ENCODE results near the gene SPIN1. TPM values are rescaled to one million over a fixed set of nuclear protein-coding genes. Genes with fewer than 3 reads are reported as not detected.

The SPIN1 gene
- total RNA-seq, 2 experiments from 2014 or later: 20.0 to 39.0 TPM

- POLR2A ChIA-PET: interaction anchor here (1.1 kb wide), 1 partner anchor 10 kb away, joined by 3 read pairs; no protein-coding TSS in a partner anchor
- Histone ChIP-seq H3K4me1 (ENCODE audit: insufficient read depth, low read length, poor library complexity, severe bottlenecking) (no peaks in the 10 kb centered on the region), H3K9me3 (ENCODE audit: low read length) (no peaks in the 10 kb centered on the region), H2AFZ (ENCODE audit: low read length) (no peak overlapping the region), H3K9me2 (ENCODE audit: insufficient read depth, low read length) (no peaks in the 10 kb centered on the region), H3K27ac (ENCODE audit: low read depth, low read length, poor library complexity, severe bottlenecking) (no peak overlapping the region), H4K20me1 (ENCODE audit: insufficient read depth, low read length) (no peaks in the 10 kb centered on the region), H3K4me3 (ENCODE audit: low read depth, low read length, poor library complexity, severe bottlenecking) (no peak overlapping the region), H3K79me2 (ENCODE audit: insufficient read depth, low read depth, low read length) (no peaks in the 10 kb centered on the region), H3K36me3 (ENCODE audit: insufficient read depth, low read length) (no peaks in the 10 kb centered on the region), H3K4me2 (ENCODE audit: low read length) (no peak overlapping the region)
- intact Hi-C loops (cut with micrococcal nuclease; ENCODE audit: unreplicated experiment): no loop called here
- no TSS peak for BruUV-seq (replicated peaks)
- CTCF ChIA-PET (ENCODE audit: unreplicated experiment): no interaction called here
- no peak for DNase-seq (ENCODE audit: low spot score)
- TF ChIP-seq CTCF (conservative IDR thresholded peaks at IDR 0.05; ENCODE audit: low read length) (no peak), EZH2phosphoT487 (IDR thresholded peaks at IDR 0.05; ENCODE audit: borderline replicate concordance, low read depth, low read length) (no peak)
Measured at GRCh38 chr9:88364706-88365105, 23.5 kb upstream of the SPIN1 start.

GRCh38 chr9:88370346-88370745 is 17.9 kb upstream of the SPIN1 start:
- CTCF ChIA-PET (ENCODE audit: unreplicated experiment): no interaction called here

More at GRCh38 chr9:88370346-88370745, 17.9 kb upstream of the SPIN1 start:
- H3K9me3 ChIP-seq (ENCODE audit: low read length): no peaks in the 10 kb centered on the region
- no peak overlapping the region for H3K27ac ChIP-seq (ENCODE audit: low read depth, low read length, poor library complexity, severe bottlenecking)
- H3K4me3 ChIP-seq (ENCODE audit: low read depth, low read length, poor library complexity, severe bottlenecking): no peak overlapping the region
- POLR2A ChIA-PET: interaction anchor here (0.5 kb wide), 1 partner anchor 266 kb away, joined by 4 read pairs; no protein-coding TSS in a partner anchor
- H4K20me1 ChIP-seq (ENCODE audit: insufficient read depth, low read length): no peaks in the 10 kb centered on the region
- H3K4me2 ChIP-seq (ENCODE audit: low read length): no peak overlapping the region
- no peaks in the 10 kb centered on the region for H3K9me2 ChIP-seq (ENCODE audit: insufficient read depth, low read length)
- intact Hi-C loops (cut with micrococcal nuclease; ENCODE audit: unreplicated experiment): no loop called here
- H3K79me2 ChIP-seq (ENCODE audit: insufficient read depth, low read depth, low read length): 0 out of 2 replicates have a peak, but pooled peaks cover 5% of the 10 kb centered on the region
- no peak overlapping the region for H2AFZ ChIP-seq (ENCODE audit: low read length)
- no peak for TF ChIP-seq CTCF (conservative IDR thresholded peaks at IDR 0.05; ENCODE audit: low read length)
- no TSS peak for BruUV-seq (replicated peaks)
- DNase-seq (ENCODE audit: low spot score): no peak
- H3K4me1 ChIP-seq (ENCODE audit: insufficient read depth, low read length, poor library complexity, severe bottlenecking): no peaks in the 10 kb centered on the region
- no peaks in the 10 kb centered on the region for H3K36me3 ChIP-seq (ENCODE audit: insufficient read depth, low read length)
